Vagina (tissue), 2 donors: ENCODE data around the gene MYOF. TPM values are rescaled to one million over a fixed set of nuclear protein-coding genes. Genes with fewer than 3 reads are reported as not detected.
A peak's percentile ranks its signal among the peaks of the same experiment; 100 is the strongest.

ENCODE experiments used
- DNase-seq, 2 donors: peaks; one replicate each; pipeline ENCODE4 v3.0.0-alpha.2; 2017; ENCODE audit errors: extremely low spot score in 2 of 2
- H3K27ac ChIP-seq: fragments of 200-600 bp; sonication (generic); one replicate; pipeline ENCODE4 v1.5.1; 2019
- H3K27me3 ChIP-seq: fragments of 200-600 bp; sonication (generic); one replicate; pipeline ENCODE4 v1.5.1; 2019
- H3K36me3 ChIP-seq, 2 donors: fragments of 200-600 bp; sonication (generic); one replicate each; pipeline ENCODE4 v1.5.1; 2017 to 2019
- H3K4me1 ChIP-seq: fragments of 200-600 bp; sonication (generic); one replicate; pipeline ENCODE4 v1.5.1; 2019
- H3K4me3 ChIP-seq, 2 donors: fragments of 200-600 bp; sonication (generic); 1 replicate in 1 of 2; 2 replicates in 1 of 2; pipeline ENCODE4 v1.5.1; 2016 to 2019
- H3K9me3 ChIP-seq: fragments of 200-600 bp; sonication (generic); one replicate; pipeline ENCODE4 v1.5.1; 2019
- CTCF ChIP-seq, 3 experiments: fragments of 450-650 bp in 2 of 3; fragments of 200-600 bp in 1 of 3; sonication (generic) in 1 of 3; IDR thresholded peaks; one replicate each; pipeline ENCODE4 v1.5.1; 2017 to 2019; ENCODE audit warnings: antibody characterized with exemption in 3 of 3, mild to moderate bottlenecking in 2 of 3, moderate library complexity in 2 of 3
- POLR2A ChIP-seq, 2 donors: fragments of 450-650 bp; IDR thresholded peaks; one replicate each; pipeline ENCODE4 v1.6.1; 2017; ENCODE audit warnings: antibody characterized with exemption in 2 of 2, mild to moderate bottlenecking in 2 of 2, moderate library complexity in 2 of 2
- POLR2AphosphoS5 ChIP-seq, 2 donors: sonication (generic); formaldehyde crosslinking; IDR thresholded peaks; one replicate each; pipeline ENCODE4 v1.9.0; 2017; ENCODE audit warnings: antibody characterized with exemption in 2 of 2, mild to moderate bottlenecking in 2 of 2, low read depth in 1 of 2; ENCODE audit not compliant: insufficient read depth in 1 of 2
- intact Hi-C: fragments of 100-400 bp; cut with DNase I; formaldehyde crosslinking; loops from one replicate; pipeline ENCODE4 v1.15.1; 2023
- total RNA-seq: library from RNA; depleted of rRNA; stranded (reverse); fragments of >200 nt; gene quantifications from one replicate; pipeline ENCODE4 v1.2.3, GENCODE V29; 2016

MYOF gene
- total RNA-seq, 1 donor from 2014 or later: 107 TPM

GRCh38 chr10:93378997-93379730 lies 103.0 kb downstream of the MYOF start:
- Histone ChIP-seq H3K4me3 (no peak overlapping the region), H3K4me1 (peaks cover 36% of the 10 kb centered on the region), H3K9me3 (no peaks in the 10 kb centered on the region), H3K27ac (peak overlapping the region; percentile 57), H3K36me3 (peaks cover 0 to 41% of the 10 kb centered on the region in 2 donors), H3K27me3 (no peaks in the 10 kb centered on the region)
- no peak for DNase-seq
- no peak for TF ChIP-seq CTCF (IDR thresholded peaks at IDR 0.05)
- no peak for TF ChIP-seq POLR2A (IDR thresholded peaks at IDR 0.05)
- no peak for TF ChIP-seq POLR2AphosphoS5 (IDR thresholded peaks at IDR 0.05; ENCODE audit: insufficient read depth in 1 of 2, low read depth in 1 of 2)
- intact Hi-C loops: no loop called here

DNA sequence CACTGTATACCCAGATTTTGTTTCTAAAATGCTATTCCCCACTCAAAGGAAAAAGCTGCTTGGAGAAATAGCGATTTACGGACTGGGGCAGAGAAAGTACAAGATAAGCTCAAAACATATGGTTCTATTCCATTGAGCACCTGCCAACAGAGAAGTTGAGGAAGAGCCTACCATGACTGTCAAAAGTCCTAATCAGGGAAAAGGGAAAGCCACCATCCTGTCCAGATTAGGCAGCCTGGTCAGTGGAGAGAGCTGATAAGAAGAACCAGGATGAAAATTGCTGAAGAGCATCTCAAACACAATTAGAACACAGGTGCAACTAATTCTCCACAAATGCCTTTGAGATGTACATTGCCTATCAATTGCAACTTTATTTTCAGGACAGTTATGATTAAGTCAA lies 104.1 kb downstream of the MYOF start:
- H3K36me3 ChIP-seq: peaks cover 0 to 51% of the 10 kb centered on the region in 2 donors
- no peaks in the 10 kb centered on the region for H3K27me3 ChIP-seq
- H3K4me1 ChIP-seq: peaks cover 27% of the 10 kb centered on the region
- H3K4me3 ChIP-seq: no peak overlapping the region
- no peak for DNase-seq
- H3K9me3 ChIP-seq: no peaks in the 10 kb centered on the region
- TF ChIP-seq POLR2AphosphoS5 (IDR thresholded peaks at IDR 0.05; ENCODE audit: insufficient read depth in 1 of 2, low read depth in 1 of 2) (no peak), CTCF (IDR thresholded peaks at IDR 0.05) (no peak), POLR2A (IDR thresholded peaks at IDR 0.05) (no peak)
- peak overlapping the region; percentile 64 for H3K27ac ChIP-seq
- intact Hi-C loops: no loop called here

DNA sequence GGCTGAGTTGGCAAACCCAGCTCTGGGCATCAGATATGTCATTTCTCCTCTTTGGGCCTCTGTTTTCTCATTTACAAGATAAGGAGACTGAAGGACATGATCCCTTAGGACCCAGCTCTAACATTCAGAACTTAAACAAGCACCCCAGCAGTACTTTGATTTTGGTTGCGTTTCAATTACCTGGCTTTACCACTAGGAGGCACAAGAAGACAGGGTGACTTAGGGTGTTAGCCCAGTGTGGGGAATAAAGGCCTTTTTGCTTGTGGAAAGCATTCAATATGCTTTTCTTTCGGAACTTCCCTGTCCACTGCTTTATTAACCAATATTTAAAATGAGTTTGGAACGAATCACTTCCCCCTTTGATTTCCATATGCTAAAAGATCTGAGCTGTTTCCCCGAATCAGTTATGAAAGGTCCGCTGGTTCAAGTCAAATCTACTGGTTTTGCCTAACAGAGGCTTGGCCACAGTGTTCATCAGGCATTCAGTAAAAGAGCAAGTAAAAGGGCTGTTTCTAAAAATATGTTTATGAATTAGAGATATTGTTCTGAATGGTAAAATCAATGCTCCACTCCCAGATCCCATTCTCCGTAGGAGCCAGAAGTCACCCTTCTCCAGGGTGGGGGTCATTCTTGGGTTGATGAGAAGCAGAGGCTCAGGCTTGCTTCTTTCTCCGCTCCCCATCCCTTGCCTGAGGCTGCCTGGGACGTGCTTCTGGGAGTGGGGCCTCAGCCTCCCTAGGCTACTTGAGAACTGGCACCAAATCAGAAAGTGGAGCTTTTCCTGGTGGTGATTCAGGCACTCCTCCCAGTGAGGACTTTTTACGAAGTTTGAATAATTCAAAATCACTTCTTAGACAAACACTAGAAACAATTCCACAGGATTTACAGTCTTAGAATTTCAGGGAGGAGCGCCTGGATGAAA lies 105.5 kb downstream of the MYOF start:
- H3K9me3 ChIP-seq: no peaks in the 10 kb centered on the region
- H3K4me3 ChIP-seq: peak overlapping the region in 1 of 2 donors; percentile 4
- H3K4me1 ChIP-seq: peaks cover 27% of the 10 kb centered on the region
- peaks cover 0 to 64% of the 10 kb centered on the region in 2 donors for H3K36me3 ChIP-seq
- TF ChIP-seq CTCF (IDR thresholded peaks at IDR 0.05) (peak; percentile 78 to 96 (median 92)), POLR2AphosphoS5 (IDR thresholded peaks at IDR 0.05; ENCODE audit: insufficient read depth in 1 of 2, low read depth in 1 of 2) (peak; percentile 52 to 59), POLR2A (IDR thresholded peaks at IDR 0.05) (no peak)
- intact Hi-C loops: loop anchor here (1.0 kb wide), 1 partner anchor 106 kb away; the partner anchor contains the start of gene MYOF
- H3K27ac ChIP-seq: peak overlapping the region; percentile 71
- H3K27me3 ChIP-seq: no peaks in the 10 kb centered on the region
- no peak for DNase-seq

GRCh38 chr10:93370961-93371360 lies 111.2 kb downstream of the MYOF start:
- H3K4me3 ChIP-seq: no peak overlapping the region
- no peak for DNase-seq
- peaks cover 0 to 79% of the 10 kb centered on the region in 2 donors for H3K36me3 ChIP-seq
- no peak overlapping the region for H3K27ac ChIP-seq
- H3K9me3 ChIP-seq: no peaks in the 10 kb centered on the region
- intact Hi-C loops: no loop called here
- H3K4me1 ChIP-seq: no peaks in the 10 kb centered on the region
- no peaks in the 10 kb centered on the region for H3K27me3 ChIP-seq
- no peak for TF ChIP-seq POLR2A (IDR thresholded peaks at IDR 0.05)
- no peak for TF ChIP-seq POLR2AphosphoS5 (IDR thresholded peaks at IDR 0.05; ENCODE audit: insufficient read depth in 1 of 2, low read depth in 1 of 2)

GRCh38 chr10:93369588-93370164 lies 112.5 kb downstream of the MYOF start:
- no peaks in the 10 kb centered on the region for H3K9me3 ChIP-seq
- no peaks in the 10 kb centered on the region for H3K4me1 ChIP-seq
- H3K27me3 ChIP-seq: no peaks in the 10 kb centered on the region
- TF ChIP-seq CTCF (IDR thresholded peaks at IDR 0.05): no peak
- no peak for TF ChIP-seq POLR2AphosphoS5 (IDR thresholded peaks at IDR 0.05; ENCODE audit: insufficient read depth in 1 of 2, low read depth in 1 of 2)
- TF ChIP-seq POLR2A (IDR thresholded peaks at IDR 0.05): no peak
- intact Hi-C loops: no loop called here
- peaks cover 0 to 81% of the 10 kb centered on the region in 2 donors for H3K36me3 ChIP-seq
- DNase-seq: no peak
- H3K4me3 ChIP-seq: no peak overlapping the region
- no peak overlapping the region for H3K27ac ChIP-seq
